Tibial nerve (tissue), 4 donors: Measurements from ENCODE around the gene ALAS1.

Experiments
- CTCF ChIP-seq, 5 experiments: fragments of 200-600 bp in 3 of 5; fragments of 450-650 bp in 2 of 5; sonication (generic) in 3 of 5; IDR thresholded peaks; one replicate each; pipeline ENCODE4 v1.5.1; 2016 to 2019; ENCODE audit warnings: antibody characterized with exemption in 5 of 5, mild to moderate bottlenecking in 3 of 5, moderate library complexity in 2 of 5
- EP300 ChIP-seq, 2 donors: sonication (generic); formaldehyde crosslinking; IDR thresholded peaks; one replicate each; pipeline ENCODE4 v1.6.1; 2017; ENCODE audit warnings: antibody characterized with exemption in 2 of 2, mild to moderate bottlenecking in 1 of 2
- POLR2A ChIP-seq, 2 donors: fragments of 450-650 bp; IDR thresholded peaks; one replicate each; pipeline ENCODE4 v1.6.1; 2017; ENCODE audit warnings: antibody characterized with exemption in 2 of 2, mild to moderate bottlenecking in 2 of 2, moderate library complexity in 2 of 2

DNA sequence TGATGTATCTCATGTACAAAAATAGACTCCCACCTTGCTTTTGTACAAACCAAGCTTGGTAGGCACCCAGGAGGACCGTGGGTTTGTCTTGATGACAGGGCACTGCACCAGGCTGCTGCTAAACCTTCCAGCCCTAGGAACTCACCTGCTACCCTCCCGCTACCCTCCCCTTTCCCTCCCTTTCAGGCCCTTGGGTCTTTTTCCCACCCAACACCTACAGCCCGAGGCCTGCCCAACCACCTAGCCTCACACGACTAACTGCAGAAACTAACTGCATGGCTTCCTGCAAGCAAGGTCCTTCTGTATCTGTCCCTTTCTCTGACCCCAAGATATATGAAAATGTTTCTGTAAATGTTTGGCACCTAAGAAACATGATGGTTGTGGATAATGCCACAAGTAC lies 58.7 kb downstream of the ALAS1 start:
- TF ChIP-seq CTCF (IDR thresholded peaks at IDR 0.05) (no peak), POLR2A (IDR thresholded peaks at IDR 0.05) (no peak), EP300 (IDR thresholded peaks at IDR 0.05) (no peak)
